Endothelial cell of umbilical vein (primary cell): Measurements from ENCODE around the gene POU3F3. TPM values are rescaled to one million over a fixed set of nuclear protein-coding genes. Genes with fewer than 3 reads are reported as not detected.

ENCODE experiments used
- BruUV-seq: library from RNA; stranded (reverse); fragments of 400-500 nt; replicated peaks from 2 replicates; lab custom pipeline; 2021; lab: Mats Ljungman, UMichigan
- CTCF ChIA-PET: fragments of 300-600, 350-600 bp; sonication (Branson Sonifier 250); formaldehyde crosslinking; loops from one replicate; lab custom pipeline; 2021; ENCODE audit warnings: antibody characterized with exemption, inconsistent platforms; lab: Charles Lee
- POLR2A ChIA-PET: fragments of 300-600, 350-600 bp; sonication (Branson Sonifier 250); formaldehyde crosslinking; loops from one replicate; lab custom pipeline; 2021; ENCODE audit warnings: antibody characterized with exemption, inconsistent platforms; lab: Charles Lee
- DNase-seq: peaks from one replicate; pipeline ENCODE4 v3.0.0-alpha.2; 2011; ENCODE audit warnings: low read depth, low spot score
- FAIRE-seq: peaks from 2 replicates; lab custom pipeline; 2011; peaks lifted over from hg19 to GRCh38; lab: Jason Lieb, UNC
- H2AFZ ChIP-seq: 2 replicates; pipeline ENCODE4 v1.6.0; 2012; ENCODE audit warnings: low read depth, low read length, control low read depth, inconsistent platforms
- H3K27ac ChIP-seq: 2 replicates; pipeline ENCODE4 v1.5.1; 2011; ENCODE audit warnings: low read depth, mild to moderate bottlenecking, control low read depth, low read length, moderate library complexity; ENCODE audit not compliant: insufficient read depth
- H3K27me3 ChIP-seq, 2 experiments: 2 replicates each; pipeline versions ENCODE4 v1.6.0 to v1.6.1; 2011; ENCODE audit warnings: low read length in 2 of 2, mixed read lengths in 1 of 2; ENCODE audit not compliant: control insufficient read depth in 2 of 2, insufficient read depth in 2 of 2
- H3K36me3 ChIP-seq, 2 experiments: 2 replicates in 1 of 2; 3 replicates in 1 of 2; pipeline ENCODE4 v1.5.1; 2011; ENCODE audit warnings: low read length in 2 of 2, mild to moderate bottlenecking in 1 of 2, moderate library complexity in 1 of 2; ENCODE audit not compliant: control insufficient read depth in 2 of 2, insufficient read depth in 2 of 2; ENCODE audit errors: extremely low read depth in 1 of 2
- H3K4me1 ChIP-seq: 3 replicates; pipeline ENCODE4 v1.5.1; 2011; ENCODE audit warnings: mild to moderate bottlenecking, low read length; ENCODE audit not compliant: control insufficient read depth, insufficient read depth; ENCODE audit errors: extremely low read depth
- H3K4me2 ChIP-seq: 2 replicates; pipeline ENCODE4 v1.6.1; 2011; ENCODE audit warnings: low read length, control low read depth, mixed read lengths; ENCODE audit not compliant: insufficient read depth
- H3K4me3 ChIP-seq, 3 experiments: fragments of 200-600 bp in 1 of 3; sonication (generic), shearing (Covaris generic) in 1 of 3; replicated peaks in 1 of 3; 2 replicates each; pipeline ENCODE4 v1.5.1; 2011 to 2016; ENCODE audit warnings: control low read depth in 3 of 3, low read length in 3 of 3, mild to moderate bottlenecking in 2 of 3, inconsistent platforms in 1 of 3, low read depth in 1 of 3, moderate library complexity in 1 of 3; ENCODE audit not compliant: insufficient read depth in 1 of 3
- H3K79me2 ChIP-seq: 2 replicates; pipeline ENCODE4 v1.6.0; 2012; ENCODE audit warnings: low read length, inconsistent platforms; ENCODE audit not compliant: control insufficient read depth, insufficient read depth
- H3K9ac ChIP-seq: replicated peaks from 2 replicates; pipeline ENCODE3; 2011; ENCODE audit warnings: low read length, control low read depth; ENCODE audit not compliant: insufficient read depth; ENCODE audit errors: extremely low read depth
- H3K9me1 ChIP-seq: replicated peaks from 3 replicates; pipeline ENCODE4 v1.6.0; 2011; ENCODE audit warnings: mild to moderate bottlenecking, low read length; ENCODE audit not compliant: control insufficient read depth, insufficient read depth; ENCODE audit errors: extremely low read depth
- H3K9me3 ChIP-seq: replicated peaks from 2 replicates; pipeline ENCODE4 v1.5.1; 2012; ENCODE audit warnings: low read length, inconsistent platforms; ENCODE audit not compliant: control insufficient read depth, insufficient read depth
- H4K20me1 ChIP-seq: replicated peaks from 2 replicates; pipeline ENCODE3; 2011; ENCODE audit warnings: mild to moderate bottlenecking, low read length; ENCODE audit not compliant: control insufficient read depth, insufficient read depth; ENCODE audit errors: extremely low read depth
- EZH2 ChIP-seq: IDR thresholded peaks from 2 replicates; pipeline ENCODE4 v1.6.1; 2012; ENCODE audit warnings: borderline replicate concordance, low read depth, mild to moderate bottlenecking, moderate library complexity, low read length, inconsistent platforms; ENCODE audit not compliant: severe bottlenecking
- FOS ChIP-seq: IDR thresholded peaks from 2 replicates; pipeline ENCODE4 v1.6.1; 2011; ENCODE audit warnings: mild to moderate bottlenecking, low read length, moderate library complexity, borderline replicate concordance; ENCODE audit not compliant: insufficient read depth
- GATA2 ChIP-seq: IDR thresholded peaks from 2 replicates; pipeline ENCODE4 v1.7.0; 2011; ENCODE audit warnings: low read depth, mild to moderate bottlenecking, moderate library complexity, mixed read lengths, low read length; ENCODE audit not compliant: insufficient read length, insufficient read depth
- JUN ChIP-seq: IDR thresholded peaks from 2 replicates; pipeline ENCODE4 v1.6.1; 2011; ENCODE audit warnings: borderline replicate concordance, low read depth; ENCODE audit not compliant: insufficient read length, insufficient read depth
- MYC ChIP-seq: IDR thresholded peaks from one replicate; pipeline ENCODE4 v1.6.1; 2011; ENCODE audit warnings: mild to moderate bottlenecking, low read depth, low read length
- POLR2A ChIP-seq: IDR thresholded peaks from 2 replicates; pipeline ENCODE4 v1.6.1; 2012; ENCODE audit warnings: low read depth, mild to moderate bottlenecking, control low read depth, low read length
- POLR2AphosphoS5 ChIP-seq: IDR thresholded peaks from 2 replicates; pipeline ENCODE4 v1.6.1; 2012; ENCODE audit warnings: low read depth, mild to moderate bottlenecking, control low read depth, low read length, moderate library complexity; ENCODE audit not compliant: insufficient read depth
- dilution Hi-C: fragments of 300-500 bp; cut with MboI; formaldehyde crosslinking; loops from one replicate; pipeline ENCODE4 v1.15.0; 2019; ENCODE audit warnings: low sequenced_read_pairs; ENCODE audit not compliant: extremely low pct_ligation_motif_present
- intact Hi-C: fragments of 100-400 bp; cut with micrococcal nuclease; formaldehyde crosslinking; loops from one replicate; pipeline ENCODE4 v1.10.0; 2022
- polyA plus RNA-seq, 4 experiments: library from polyadenylated mRNA; depleted of rRNA in 3 of 4; stranded (reverse) in 3 of 4; unstranded in 1 of 4; fragments of >200 nt; gene quantifications; 2 replicates each; pipeline versions ENCODE4 v1.2.1 to v1.2.3, GENCODE V29; 2011 to 2012; ENCODE audit warnings: missing spikeins in 1 of 4
- total RNA-seq: library from RNA; stranded (reverse); gene quantifications from 2 replicates; pipeline ENCODE4 v1.2.3, GENCODE V29; 2021
- TF ChIP-seq, protein P1 (sequence below): IDR thresholded peaks from 2 replicates; pipeline ENCODE4 v1.6.1; 2011; ENCODE audit not compliant: insufficient read depth, insufficient read length
- TF ChIP-seq, protein P2 (sequence below), 2 donors: IDR thresholded peaks; 1 replicate in 1 of 2; 2 replicates in 1 of 2; pipeline ENCODE4 v1.5.1; 2011; ENCODE audit warnings: low read length in 2 of 2, mild to moderate bottlenecking in 2 of 2, moderate library complexity in 2 of 2, control low read depth in 1 of 2, inconsistent platforms in 1 of 2, low read depth in 1 of 2; ENCODE audit not compliant: insufficient read depth in 1 of 2; ENCODE audit errors: extremely low read depth in 1 of 2

The POU3F3 gene
- total and polyA plus RNA-seq, 2 donors (not counting 3 experiments of a cell fraction or from before 2014, with no cell fraction given), result not detected

- no peak overlapping the region for H3K4me2 ChIP-seq
- ChIA-PET POLR2A (no interaction called here), CTCF (no interaction called here)
- DNase-seq (no peak), FAIRE-seq (no peak)
- H3K27ac ChIP-seq, result no peak overlapping the region
- dilution Hi-C loops (no loop called here), intact Hi-C loops (no loop called here)
- H3K9ac ChIP-seq, result no peak overlapping the region
- no peaks in the 10 kb centered on the region for H3K9me1 ChIP-seq
- no peak overlapping the region for H3K4me3 ChIP-seq
- no peaks in the 10 kb centered on the region for H3K79me2 ChIP-seq
- no peak overlapping the region for H2AFZ ChIP-seq
- BruUV-seq, result no TSS peak
- no peaks in the 10 kb centered on the region for H4K20me1 ChIP-seq
- no peaks in the 10 kb centered on the region for H3K36me3 ChIP-seq
- no peaks in the 10 kb centered on the region for H3K27me3 ChIP-seq
- H3K4me1 ChIP-seq, result no peaks in the 10 kb centered on the region
- no peaks in the 10 kb centered on the region for H3K9me3 ChIP-seq
- no peak for TF ChIP-seq JUN
- TF ChIP-seq GATA2, result no peak
- TF ChIP-seq, protein P1, sequence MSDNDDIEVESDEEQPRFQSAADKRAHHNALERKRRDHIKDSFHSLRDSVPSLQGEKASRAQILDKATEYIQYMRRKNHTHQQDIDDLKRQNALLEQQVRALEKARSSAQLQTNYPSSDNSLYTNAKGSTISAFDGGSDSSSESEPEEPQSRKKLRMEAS, result no peak
- no peak for TF ChIP-seq EZH2
- TF ChIP-seq POLR2AphosphoS5, result no peak
- TF ChIP-seq, protein P2, sequence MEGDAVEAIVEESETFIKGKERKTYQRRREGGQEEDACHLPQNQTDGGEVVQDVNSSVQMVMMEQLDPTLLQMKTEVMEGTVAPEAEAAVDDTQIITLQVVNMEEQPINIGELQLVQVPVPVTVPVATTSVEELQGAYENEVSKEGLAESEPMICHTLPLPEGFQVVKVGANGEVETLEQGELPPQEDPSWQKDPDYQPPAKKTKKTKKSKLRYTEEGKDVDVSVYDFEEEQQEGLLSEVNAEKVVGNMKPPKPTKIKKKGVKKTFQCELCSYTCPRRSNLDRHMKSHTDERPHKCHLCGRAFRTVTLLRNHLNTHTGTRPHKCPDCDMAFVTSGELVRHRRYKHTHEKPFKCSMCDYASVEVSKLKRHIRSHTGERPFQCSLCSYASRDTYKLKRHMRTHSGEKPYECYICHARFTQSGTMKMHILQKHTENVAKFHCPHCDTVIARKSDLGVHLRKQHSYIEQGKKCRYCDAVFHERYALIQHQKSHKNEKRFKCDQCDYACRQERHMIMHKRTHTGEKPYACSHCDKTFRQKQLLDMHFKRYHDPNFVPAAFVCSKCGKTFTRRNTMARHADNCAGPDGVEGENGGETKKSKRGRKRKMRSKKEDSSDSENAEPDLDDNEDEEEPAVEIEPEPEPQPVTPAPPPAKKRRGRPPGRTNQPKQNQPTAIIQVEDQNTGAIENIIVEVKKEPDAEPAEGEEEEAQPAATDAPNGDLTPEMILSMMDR (IDR thresholded peaks at IDR 0.05; ENCODE audit: extremely low read depth in 1 of 2, insufficient read depth in 1 of 2, low read depth in 1 of 2, low read length in 2 of 2), result no peak
- no peak for TF ChIP-seq POLR2A
- TF ChIP-seq MYC, result no peak
- TF ChIP-seq FOS, result no peak
Measured at GRCh38 chr2:104885119-104885782, 31.3 kb downstream of the POU3F3 start.
